HEK293T (cell line): ENCODE data around the gene EGFR.

Experiments used
- CTCF ChIA-PET: fragments of 350-600 bp; formaldehyde crosslinking; extraction: SDS; loops from one replicate; lab custom pipeline; 2021; ENCODE audit warnings: antibody characterized with exemption, inconsistent platforms; lab: Yijun Ruan, JAX
- POLR2A ChIA-PET: fragments of 350-600 bp; formaldehyde crosslinking; extraction: SDS; loops from one replicate; lab custom pipeline; 2020; ENCODE audit warnings: antibody characterized with exemption, inconsistent platforms; lab: Yijun Ruan, JAX
- DNase-seq: peaks from one replicate; pipeline ENCODE4 v3.0.0; 2012; ENCODE audit warnings: mixed read lengths; ENCODE audit errors: extremely low spot score
- ARNT ChIP-seq: fragments of 450-650 bp; IDR thresholded peaks from 2 replicates; pipeline ENCODE4 v1.6.1; 2017; ENCODE audit warnings: mild to moderate bottlenecking
- BHLHE40 ChIP-seq: fragments of 450-650 bp; IDR thresholded peaks from 2 replicates; pipeline ENCODE4 v1.6.1; 2016; ENCODE audit warnings: mild to moderate bottlenecking, moderate library complexity, borderline replicate concordance
- CTBP1 ChIP-seq: fragments of 450-650 bp; IDR thresholded peaks from 2 replicates; pipeline ENCODE4 v1.6.1; 2016; ENCODE audit warnings: borderline replicate concordance
- ELF4 ChIP-seq: fragments of 450-650 bp; IDR thresholded peaks from 2 replicates; pipeline ENCODE4 v1.6.1; 2017; ENCODE audit warnings: antibody characterized with exemption
- FOXA1 ChIP-seq: fragments of 450-650 bp; IDR thresholded peaks from 2 replicates; pipeline ENCODE4 v1.6.1; 2016; ENCODE audit warnings: mild to moderate bottlenecking
- FOXK2 ChIP-seq: fragments of 450-650 bp; IDR thresholded peaks from 2 replicates; pipeline ENCODE4 v1.6.1; 2016; ENCODE audit warnings: mild to moderate bottlenecking
- FOXM1 ChIP-seq: fragments of 450-650 bp; IDR thresholded peaks from 2 replicates; pipeline ENCODE4 v1.6.1; 2017; ENCODE audit warnings: mild to moderate bottlenecking, borderline replicate concordance
- HDGF ChIP-seq: fragments of 450-650 bp; IDR thresholded peaks from 2 replicates; pipeline ENCODE4 v1.6.1; 2017; ENCODE audit warnings: antibody characterized with exemption, borderline replicate concordance
- L3MBTL2 ChIP-seq: fragments of 450-650 bp; conservative IDR thresholded peaks from 2 replicates; pipeline ENCODE4 v1.6.1; 2016; ENCODE audit warnings: mild to moderate bottlenecking
- LEF1 ChIP-seq: fragments of 450-650 bp; IDR thresholded peaks from 2 replicates; pipeline ENCODE4 v1.6.1; 2017; ENCODE audit warnings: mild to moderate bottlenecking, borderline replicate concordance
- NFRKB ChIP-seq: fragments of 450-650 bp; IDR thresholded peaks from 2 replicates; pipeline ENCODE4 v1.6.1; 2016; ENCODE audit warnings: mild to moderate bottlenecking, moderate library complexity
- SP1 ChIP-seq: fragments of 450-650 bp; IDR thresholded peaks from 2 replicates; pipeline ENCODE4 v1.6.1; 2017
- SUZ12 ChIP-seq: fragments of 450-650 bp; IDR thresholded peaks from 2 replicates; pipeline ENCODE4 v1.6.1; 2016; ENCODE audit warnings: mild to moderate bottlenecking
- TARDBP ChIP-seq: fragments of 450-650 bp; IDR thresholded peaks from 2 replicates; pipeline ENCODE4 v1.6.1; 2016
- ZNF384 ChIP-seq: fragments of 450-650 bp; IDR thresholded peaks from 2 replicates; pipeline ENCODE4 v1.6.1; 2016
- TF ChIP-seq, protein P1 (sequence below): fragments of 450-650 bp; IDR thresholded peaks from 2 replicates; pipeline ENCODE4 v1.6.1; 2016

The EGFR gene

GRCh38 chr7:55052741-55053427 lies 34.1 kb downstream of the EGFR start:
- no peak for TF ChIP-seq SP1
- TF ChIP-seq ELF4: no peak
- no peak for TF ChIP-seq SUZ12
- no peak for TF ChIP-seq FOXA1
- no peak for DNase-seq
- CTCF ChIA-PET: no interaction called here
- POLR2A ChIA-PET: no interaction called here

DNA sequence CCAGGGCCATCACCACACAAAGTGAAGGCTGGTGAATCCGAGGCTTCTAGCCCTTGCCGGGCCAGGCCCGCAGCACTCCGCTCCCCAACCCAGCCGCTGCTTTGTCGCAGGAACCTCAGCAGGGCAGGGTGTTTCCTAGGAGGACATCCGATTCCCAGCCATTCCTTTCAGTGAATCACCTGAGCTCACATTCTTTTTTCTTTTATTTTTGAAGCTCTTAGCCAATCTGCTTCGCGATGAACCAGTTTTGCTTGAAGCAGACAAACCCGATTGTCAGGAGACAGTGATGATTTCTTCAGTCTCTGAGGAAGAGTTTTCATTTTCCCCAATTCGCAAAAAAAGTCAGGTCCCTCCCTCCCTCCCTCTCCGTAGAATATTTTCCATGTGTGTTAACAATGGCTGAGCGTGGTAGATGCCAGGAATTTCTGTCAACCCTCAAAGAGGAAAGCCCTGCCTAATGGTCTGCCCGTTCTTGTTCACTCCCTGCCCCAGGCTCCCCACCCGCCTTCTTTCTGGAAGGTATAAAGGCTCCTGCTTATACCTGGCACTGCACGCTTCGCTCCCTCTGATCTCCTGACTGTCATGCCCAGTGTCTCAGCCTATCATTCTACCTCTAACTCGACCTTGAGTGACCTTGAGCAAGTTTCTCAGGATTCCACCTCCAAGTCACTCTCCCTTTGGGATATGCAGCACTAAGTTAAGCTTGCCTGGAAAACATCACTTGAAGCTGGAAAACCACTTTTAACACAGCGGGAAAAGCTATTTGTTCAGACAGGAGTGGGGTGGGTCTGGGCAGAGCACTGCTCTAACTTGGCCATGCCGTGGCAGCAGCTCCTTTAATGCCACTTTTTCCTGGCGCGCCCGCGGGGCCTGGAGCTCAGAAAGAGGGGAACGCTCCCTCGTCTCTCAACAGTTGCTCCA lies 35.1 kb downstream of the EGFR start:
- POLR2A ChIA-PET: no interaction called here
- no peak for DNase-seq
- TF ChIP-seq SUZ12: no peak
- TF ChIP-seq FOXA1: no peak
- TF ChIP-seq LEF1: no peak
- no peak for TF ChIP-seq L3MBTL2
- no peak for TF ChIP-seq HDGF
- TF ChIP-seq ELF4: no peak
- CTCF ChIA-PET: no interaction called here

- POLR2A ChIA-PET: no interaction called here
- TF ChIP-seq SUZ12: no peak
- no peak for TF ChIP-seq L3MBTL2
- no peak for TF ChIP-seq TARDBP
- no peak for TF ChIP-seq ZNF384
- TF ChIP-seq, protein P1, sequence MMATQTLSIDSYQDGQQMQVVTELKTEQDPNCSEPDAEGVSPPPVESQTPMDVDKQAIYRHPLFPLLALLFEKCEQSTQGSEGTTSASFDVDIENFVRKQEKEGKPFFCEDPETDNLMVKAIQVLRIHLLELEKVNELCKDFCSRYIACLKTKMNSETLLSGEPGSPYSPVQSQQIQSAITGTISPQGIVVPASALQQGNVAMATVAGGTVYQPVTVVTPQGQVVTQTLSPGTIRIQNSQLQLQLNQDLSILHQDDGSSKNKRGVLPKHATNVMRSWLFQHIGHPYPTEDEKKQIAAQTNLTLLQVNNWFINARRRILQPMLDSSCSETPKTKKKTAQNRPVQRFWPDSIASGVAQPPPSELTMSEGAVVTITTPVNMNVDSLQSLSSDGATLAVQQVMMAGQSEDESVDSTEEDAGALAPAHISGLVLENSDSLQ: no peak
- no peak for TF ChIP-seq CTBP1
- no peak for TF ChIP-seq BHLHE40
- CTCF ChIA-PET: no interaction called here
- no peak for DNase-seq
Measured at GRCh38 chr7:55054758-55055157, 35.9 kb downstream of the EGFR start.

DNA sequence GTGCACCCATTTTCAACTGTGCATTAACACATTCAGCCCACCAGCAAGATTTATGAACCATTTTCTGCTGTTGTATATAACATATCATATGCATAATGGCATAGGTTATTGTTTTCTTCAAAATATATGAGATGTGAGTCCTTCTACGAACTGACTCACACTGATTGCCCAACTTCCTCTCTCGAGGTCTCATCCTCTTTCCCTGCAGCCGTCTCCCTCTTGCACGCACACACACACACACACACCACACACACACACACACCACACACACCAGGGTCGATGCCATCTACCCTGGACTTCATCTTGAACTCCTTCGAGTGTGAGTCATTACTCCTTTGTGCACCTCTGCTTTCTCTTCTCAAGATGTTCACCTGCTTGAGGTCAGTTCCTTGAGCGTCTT lies 36.7 kb downstream of the EGFR start:
- CTCF ChIA-PET: no interaction called here
- no peak for DNase-seq
- POLR2A ChIA-PET: no interaction called here
- TF ChIP-seq FOXM1: no peak
- no peak for TF ChIP-seq HDGF
- TF ChIP-seq, protein P1: no peak
- TF ChIP-seq L3MBTL2: no peak

DNA sequence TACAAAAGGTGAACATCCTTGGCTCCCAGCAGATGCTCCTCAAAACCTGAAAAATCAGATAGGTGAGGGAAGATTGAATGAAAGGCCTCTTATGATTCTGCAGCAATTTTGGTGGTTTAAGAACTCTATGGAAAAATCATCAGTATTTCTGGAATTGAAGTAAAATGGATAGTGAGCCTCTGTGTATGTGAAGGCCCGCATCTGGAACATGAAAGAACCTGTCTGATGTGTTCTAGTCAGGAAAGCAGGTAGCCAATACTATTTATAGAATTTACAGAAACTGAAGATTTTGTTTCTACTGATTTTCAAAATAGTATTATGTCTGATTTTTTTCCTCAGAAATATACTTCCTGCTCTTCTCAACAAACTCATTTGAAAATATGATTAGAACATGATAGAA lies 37.3 kb downstream of the EGFR start:
- no peak for TF ChIP-seq BHLHE40
- no peak for TF ChIP-seq L3MBTL2
- no peak for TF ChIP-seq FOXK2
- no peak for TF ChIP-seq ELF4
- no peak for TF ChIP-seq HDGF
- no peak for TF ChIP-seq SUZ12
- TF ChIP-seq FOXM1: no peak
- CTCF ChIA-PET: no interaction called here
- POLR2A ChIA-PET: no interaction called here

GRCh38 chr7:55056577-55057480 lies 38.0 kb downstream of the EGFR start:
- TF ChIP-seq, protein P1: no peak
- no peak for TF ChIP-seq ARNT
- no peak for TF ChIP-seq NFRKB
- TF ChIP-seq L3MBTL2: no peak
- no peak for TF ChIP-seq FOXM1
- no peak for TF ChIP-seq ZNF384
- no peak for TF ChIP-seq FOXA1
- TF ChIP-seq FOXK2: no peak
- TF ChIP-seq SP1: no peak
- DNase-seq: no peak
- ChIA-PET CTCF (no interaction called here), POLR2A (no interaction called here)

More for the DNA sequence above, 37.3 kb downstream of the EGFR start:
- no peak for DNase-seq
